Measurements from ENCODE around the gene MAPRE2.

- TF ChIP-seq POLR2A (IDR thresholded peaks at IDR 0.05) = no peak
- no peak for TF ChIP-seq CTCF (IDR thresholded peaks at IDR 0.05)
- no peak for TF ChIP-seq EP300 (IDR thresholded peaks at IDR 0.05)
- no peak for TF ChIP-seq POLR2AphosphoS5 (IDR thresholded peaks at IDR 0.05)
These were observed 42.6 kb upstream of the MAPRE2 start for GRCh38 chr18:34998661-34999060.

Measured in gastroesophageal sphincter (tissue), 3 donors.